GM23248 (cell line): ENCODE measurements around the gene IGF2BP1. TPM values are rescaled to one million over a fixed set of nuclear protein-coding genes. Genes with fewer than 3 reads are reported as not detected.

Source experiments
- DNase-seq: peaks from one replicate; pipeline ENCODE4 v3.0.0-alpha.2; 2015
- H2AFZ ChIP-seq: fragments of 200-600 bp; sonication (generic); 2 replicates; pipeline ENCODE4 v1.6.1; 2016; ENCODE audit warnings: antibody characterized with exemption
- H3F3A ChIP-seq: fragments of 200-600 bp; sonication (generic); 2 replicates; pipeline ENCODE4 v1.6.1; 2016; ENCODE audit warnings: mild to moderate bottlenecking, antibody characterized with exemption, mixed run types; ENCODE audit not compliant: insufficient read depth
- H3K27ac ChIP-seq: fragments of 200-600 bp; sonication (generic); 2 replicates; pipeline ENCODE4 v1.5.1; 2016; ENCODE audit warnings: mild to moderate bottlenecking
- H3K27me3 ChIP-seq: fragments of 200-600 bp; sonication (generic); replicated peaks from 2 replicates; pipeline ENCODE4 v1.6.1; 2016; ENCODE audit warnings: mild to moderate bottlenecking; ENCODE audit not compliant: insufficient read depth
- H3K36me3 ChIP-seq: fragments of 200-600 bp; sonication (generic); 2 replicates; pipeline ENCODE4 v1.6.1; 2016; ENCODE audit warnings: low read depth, mild to moderate bottlenecking
- H3K4me1 ChIP-seq: fragments of 200-600 bp; sonication (generic); 2 replicates; pipeline ENCODE4 v1.6.1; 2016; ENCODE audit warnings: mild to moderate bottlenecking; ENCODE audit not compliant: insufficient read depth
- H3K4me2 ChIP-seq: fragments of 200-600 bp; sonication (generic); one replicate; pipeline ENCODE4 v1.6.1; 2016; ENCODE audit warnings: mild to moderate bottlenecking; ENCODE audit not compliant: unreplicated experiment
- H3K4me3 ChIP-seq: fragments of 200-600 bp; sonication (generic); 2 replicates; pipeline ENCODE4 v1.5.1; 2016; ENCODE audit warnings: mild to moderate bottlenecking
- H3K79me2 ChIP-seq: fragments of 200-600 bp; sonication (generic); 2 replicates; pipeline ENCODE4 v1.6.1; 2016; ENCODE audit warnings: mild to moderate bottlenecking; ENCODE audit not compliant: insufficient read depth
- H3K9ac ChIP-seq: fragments of 200-600 bp; sonication (generic); 2 replicates; pipeline ENCODE4 v1.6.1; 2016; ENCODE audit warnings: mild to moderate bottlenecking
- H3K9me2 ChIP-seq: fragments of 200-600 bp; sonication (generic); 2 replicates; pipeline ENCODE4 v1.6.1; 2016; ENCODE audit warnings: mixed run types, mild to moderate bottlenecking, moderate library complexity; ENCODE audit not compliant: insufficient read depth
- H3K9me3 ChIP-seq: fragments of 200-600 bp; sonication (generic); one replicate; pipeline ENCODE4 v1.6.1; 2017; ENCODE audit warnings: low read depth
- H4K20me1 ChIP-seq: fragments of 200-600 bp; sonication (generic); 2 replicates; pipeline ENCODE4 v1.6.0; 2016; ENCODE audit not compliant: insufficient read depth
- EZH2 ChIP-seq: fragments of 200-600 bp; sonication (generic); IDR thresholded peaks from 2 replicates; pipeline ENCODE4 v1.6.1; 2018; ENCODE audit warnings: antibody characterized with exemption, mild to moderate bottlenecking; ENCODE audit not compliant: insufficient read depth, poor library complexity, severe bottlenecking
- EZH2phosphoT487 ChIP-seq: fragments of 200-600 bp; sonication (generic); IDR thresholded peaks from 2 replicates; pipeline ENCODE4 v1.6.1; 2018; ENCODE audit warnings: antibody characterized with exemption, moderate library complexity, mild to moderate bottlenecking, low read depth; ENCODE audit not compliant: insufficient read depth
- WGBS, 2 experiments: methylation state at CpG; one replicate each; pipeline ENCODE4 v1.1.6; 2015 to 2017; ENCODE audit warnings: low lambda C conversion rate in 2 of 2, low coverage in 1 of 2; ENCODE audit errors: missing lambda C conversion rate in 2 of 2; 5-methylcytosine and 5-hydroxymethylcytosine counted together
- in situ Hi-C: fragments of 300-500 bp; cut with MboI; formaldehyde crosslinking; loops from 2 replicates; pipeline ENCODE4 v1.15.0; 2020
- polyA plus RNA-seq: library from polyadenylated mRNA; unstranded; fragments of >200 nt; fragmentation: Nextera tagmentation; extraction: Ambion mirVana; gene quantifications from 2 replicates; pipeline ENCODE4 v1.2.1, GENCODE V29; 2016
- total RNA-seq: library from RNA; depleted of rRNA; stranded (reverse); fragments of >200 nt; shearing (Covaris generic); gene quantifications from 2 replicates; pipeline ENCODE4 v1.2.3, GENCODE V29; 2014

The IGF2BP1 gene
- total and polyA plus RNA-seq, 2 experiments from 2014 or later = 4.3 to 8.1 TPM

- no peaks in the 10 kb centered on the region for H3K4me1 ChIP-seq
- no peak overlapping the region for H3K9ac ChIP-seq
- H3K4me2 ChIP-seq = no peak overlapping the region
- in situ Hi-C loops = no loop called here
- H3K9me2 ChIP-seq = no peaks in the 10 kb centered on the region
- no peak overlapping the region for H3K4me3 ChIP-seq
- H3K27ac ChIP-seq = no peak overlapping the region
- H3F3A ChIP-seq = no peaks in the 10 kb centered on the region
- DNase-seq = no peak
- no peaks in the 10 kb centered on the region for H3K36me3 ChIP-seq
- peaks cover 31% of the 10 kb centered on the region for H3K27me3 ChIP-seq
- H4K20me1 ChIP-seq = no peaks in the 10 kb centered on the region
- H3K9me3 ChIP-seq = no peaks in the 10 kb centered on the region
- no peak for TF ChIP-seq EZH2
- TF ChIP-seq EZH2phosphoT487 = no peak
- no peaks in the 10 kb centered on the region for H3K79me2 ChIP-seq
- WGBS, 2 experiments = 41 to 43% methylated on average over 5 of the region's 5 CpGs
- H2AFZ ChIP-seq = no peak overlapping the region
These were observed 88.6 kb downstream of the IGF2BP1 start for GRCh38 chr17:49085565-49086315.

DNA sequence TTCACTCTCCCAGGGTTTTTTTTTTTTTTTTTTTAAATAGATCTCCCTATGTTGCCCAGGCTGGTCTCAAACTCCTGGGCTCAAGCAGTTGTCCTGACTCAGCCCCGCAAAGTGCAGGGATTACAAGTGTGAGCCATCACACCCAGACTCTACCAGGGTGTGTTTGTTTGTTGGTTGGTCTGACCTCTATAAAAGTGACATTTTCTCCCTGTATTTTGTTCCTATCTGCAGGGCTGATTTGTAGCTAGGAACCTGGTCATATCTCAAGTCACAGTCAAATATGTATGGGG lies 89.1 kb downstream of the IGF2BP1 start:
- DNase-seq = no peak
- Histone ChIP-seq H3F3A (no peaks in the 10 kb centered on the region), H3K4me1 (no peaks in the 10 kb centered on the region), H2AFZ (no peak overlapping the region), H3K79me2 (no peaks in the 10 kb centered on the region), H3K9ac (no peak overlapping the region), H3K36me3 (no peaks in the 10 kb centered on the region), H3K4me2 (no peak overlapping the region), H3K4me3 (no peak overlapping the region), H3K9me2 (no peaks in the 10 kb centered on the region), H3K27ac (no peak overlapping the region), H3K9me3 (no peaks in the 10 kb centered on the region), H4K20me1 (no peaks in the 10 kb centered on the region), H3K27me3 (peaks cover 31% of the 10 kb centered on the region)
- in situ Hi-C loops = no loop called here
- TF ChIP-seq EZH2phosphoT487 (no peak), EZH2 (no peak)
- 23 to 38% methylated on average over 1 of the region's 1 CpG for WGBS, 2 experiments

GRCh38 chr17:49086649-49087048 lies 89.5 kb downstream of the IGF2BP1 start:
- H3K4me3 ChIP-seq = no peak overlapping the region
- in situ Hi-C loops = no loop called here
- H3K9me3 ChIP-seq = no peaks in the 10 kb centered on the region
- peaks cover 31% of the 10 kb centered on the region for H3K27me3 ChIP-seq
- no peaks in the 10 kb centered on the region for H4K20me1 ChIP-seq
- no peak for DNase-seq
- no peaks in the 10 kb centered on the region for H3K79me2 ChIP-seq
- TF ChIP-seq EZH2phosphoT487 (no peak), EZH2 (no peak)
- H3F3A ChIP-seq = no peaks in the 10 kb centered on the region
- H2AFZ ChIP-seq = no peak overlapping the region
- H3K27ac ChIP-seq = no peak overlapping the region
- no peaks in the 10 kb centered on the region for H3K9me2 ChIP-seq
- no peak overlapping the region for H3K4me2 ChIP-seq
- no peaks in the 10 kb centered on the region for H3K36me3 ChIP-seq
- H3K9ac ChIP-seq = no peak overlapping the region
- no peaks in the 10 kb centered on the region for H3K4me1 ChIP-seq

DNA sequence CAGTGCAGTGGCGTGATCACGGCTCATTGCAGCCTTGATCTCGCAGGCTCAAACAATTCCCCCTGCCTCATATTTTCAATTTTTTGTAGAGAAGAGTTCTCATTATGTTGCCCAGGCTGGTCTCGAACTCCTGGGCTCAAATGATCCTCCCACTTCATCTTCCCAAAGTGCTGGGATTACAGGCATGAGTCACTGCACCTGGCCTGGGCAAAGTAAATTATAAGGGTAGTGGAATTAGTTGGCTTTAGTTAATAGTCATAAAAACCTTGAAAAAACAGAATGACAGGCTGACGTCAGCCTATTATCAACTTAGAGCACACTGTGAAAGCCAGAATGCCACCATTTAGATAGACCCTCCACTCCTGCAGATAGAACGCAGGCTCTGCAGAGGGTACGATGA lies 91.9 kb downstream of the IGF2BP1 start:
- no peaks in the 10 kb centered on the region for H4K20me1 ChIP-seq
- no peaks in the 10 kb centered on the region for H3K79me2 ChIP-seq
- WGBS, 2 experiments = 72% methylated on average over 7 of the region's 7 CpGs
- no peak overlapping the region for H2AFZ ChIP-seq
- DNase-seq = no peak
- no peak overlapping the region for H3K27ac ChIP-seq
- H3K27me3 ChIP-seq = peaks cover 14% of the 10 kb centered on the region
- in situ Hi-C loops = no loop called here
- H3K9ac ChIP-seq = no peak overlapping the region
- H3F3A ChIP-seq = no peaks in the 10 kb centered on the region
- no peaks in the 10 kb centered on the region for H3K4me1 ChIP-seq
- H3K4me3 ChIP-seq = no peak overlapping the region
- no peak overlapping the region for H3K4me2 ChIP-seq
- no peaks in the 10 kb centered on the region for H3K9me2 ChIP-seq
- no peaks in the 10 kb centered on the region for H3K36me3 ChIP-seq
- H3K9me3 ChIP-seq = no peaks in the 10 kb centered on the region
- TF ChIP-seq EZH2 = no peak
- no peak for TF ChIP-seq EZH2phosphoT487
